ENCODE measurements around the gene SERPINB12.

SERPINB12 gene

GRCh38 chr18:63591725-63592124, 49.6 kb downstream of the SERPINB12 start:
- no peak overlapping the region for H3K4me3 ChIP-seq (ENCODE audit: low read depth, low read length)
- TF ChIP-seq, protein P1, sequence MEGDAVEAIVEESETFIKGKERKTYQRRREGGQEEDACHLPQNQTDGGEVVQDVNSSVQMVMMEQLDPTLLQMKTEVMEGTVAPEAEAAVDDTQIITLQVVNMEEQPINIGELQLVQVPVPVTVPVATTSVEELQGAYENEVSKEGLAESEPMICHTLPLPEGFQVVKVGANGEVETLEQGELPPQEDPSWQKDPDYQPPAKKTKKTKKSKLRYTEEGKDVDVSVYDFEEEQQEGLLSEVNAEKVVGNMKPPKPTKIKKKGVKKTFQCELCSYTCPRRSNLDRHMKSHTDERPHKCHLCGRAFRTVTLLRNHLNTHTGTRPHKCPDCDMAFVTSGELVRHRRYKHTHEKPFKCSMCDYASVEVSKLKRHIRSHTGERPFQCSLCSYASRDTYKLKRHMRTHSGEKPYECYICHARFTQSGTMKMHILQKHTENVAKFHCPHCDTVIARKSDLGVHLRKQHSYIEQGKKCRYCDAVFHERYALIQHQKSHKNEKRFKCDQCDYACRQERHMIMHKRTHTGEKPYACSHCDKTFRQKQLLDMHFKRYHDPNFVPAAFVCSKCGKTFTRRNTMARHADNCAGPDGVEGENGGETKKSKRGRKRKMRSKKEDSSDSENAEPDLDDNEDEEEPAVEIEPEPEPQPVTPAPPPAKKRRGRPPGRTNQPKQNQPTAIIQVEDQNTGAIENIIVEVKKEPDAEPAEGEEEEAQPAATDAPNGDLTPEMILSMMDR (IDR thresholded peaks at IDR 0.05; ENCODE audit: borderline replicate concordance, insufficient read depth, low read depth, low read length), result no peak

GRCh38 chr18:63592471-63592870, 50.3 kb downstream of the SERPINB12 start:
- TF ChIP-seq, protein P1 (IDR thresholded peaks at IDR 0.05; ENCODE audit: borderline replicate concordance, insufficient read depth, low read depth, low read length), result no peak
- H3K4me3 ChIP-seq (ENCODE audit: low read depth, low read length), result no peak overlapping the region

DNA sequence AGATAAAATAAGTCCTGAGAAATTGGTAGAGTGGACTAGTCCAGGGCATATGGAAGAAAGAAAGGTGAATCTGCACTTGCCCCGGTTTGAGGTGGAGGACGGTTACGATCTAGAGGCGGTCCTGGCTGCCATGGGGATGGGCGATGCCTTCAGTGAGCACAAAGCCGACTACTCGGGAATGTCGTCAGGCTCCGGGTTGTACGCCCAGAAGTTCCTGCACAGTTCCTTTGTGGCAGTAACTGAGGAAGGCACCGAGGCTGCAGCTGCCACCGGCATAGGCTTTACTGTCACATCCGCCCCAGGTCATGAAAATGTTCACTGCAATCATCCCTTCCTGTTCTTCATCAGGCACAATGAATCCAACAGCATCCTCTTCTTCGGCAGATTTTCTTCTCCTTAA, 54.8 kb downstream of the SERPINB12 start:
- H3K4me3 ChIP-seq (ENCODE audit: low read depth, low read length), result no peak overlapping the region
- TF ChIP-seq, protein P1 (IDR thresholded peaks at IDR 0.05; ENCODE audit: borderline replicate concordance, insufficient read depth, low read depth, low read length), result no peak

DNA sequence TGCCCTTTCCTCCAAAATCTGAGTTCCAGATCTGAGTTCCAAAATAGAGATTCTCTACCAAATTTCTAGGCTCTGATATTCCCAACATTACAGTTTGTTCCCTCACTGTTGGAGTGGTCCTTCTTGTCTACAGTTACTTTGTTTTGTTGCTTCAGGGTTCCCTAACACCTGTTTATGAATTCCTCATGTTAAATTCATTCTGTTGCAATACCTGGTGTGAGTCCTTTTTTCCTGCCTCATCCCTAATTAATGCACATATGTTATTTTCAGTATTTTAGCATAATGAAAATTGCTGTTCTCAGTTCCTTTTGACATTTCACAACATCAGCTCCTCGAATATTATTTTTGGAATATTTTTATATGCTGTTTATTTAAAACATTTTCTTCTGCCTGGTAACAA, 61.2 kb downstream of the SERPINB12 start:
- TF ChIP-seq, protein P1 (IDR thresholded peaks at IDR 0.05; ENCODE audit: borderline replicate concordance, insufficient read depth, low read depth, low read length), result no peak
- no peak overlapping the region for H3K4me3 ChIP-seq (ENCODE audit: low read depth, low read length)

DNA sequence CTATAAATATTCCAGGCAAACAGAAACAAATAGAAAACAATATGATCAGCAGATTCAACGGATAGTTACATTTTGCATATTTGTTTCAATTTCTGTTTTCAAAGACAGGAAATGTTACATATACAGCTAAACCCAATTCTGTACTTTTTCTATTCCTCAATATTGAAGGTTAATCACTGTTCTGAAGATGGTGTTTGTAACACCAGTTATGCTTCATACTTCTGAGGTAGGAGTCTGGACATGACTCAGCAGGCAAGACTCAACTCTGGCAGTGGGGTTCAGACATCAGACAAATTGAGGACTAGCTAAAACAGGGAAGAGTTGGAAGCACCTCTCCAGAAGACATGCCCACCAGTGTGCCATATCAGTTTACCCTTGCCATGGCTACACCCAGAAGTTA, 61.6 kb downstream of the SERPINB12 start:
- TF ChIP-seq, protein P1 (IDR thresholded peaks at IDR 0.05; ENCODE audit: borderline replicate concordance, insufficient read depth, low read depth, low read length), result no peak
- no peak overlapping the region for H3K4me3 ChIP-seq (ENCODE audit: low read depth, low read length)

GRCh38 chr18:63604791-63605567, 62.8 kb downstream of the SERPINB12 start:
- no peak overlapping the region for H3K4me3 ChIP-seq (ENCODE audit: low read depth, low read length)
- TF ChIP-seq, protein P1 (IDR thresholded peaks at IDR 0.05; ENCODE audit: borderline replicate concordance, insufficient read depth, low read depth, low read length), result no peak

GRCh38 chr18:63606526-63606925, 64.4 kb downstream of the SERPINB12 start:
- TF ChIP-seq, protein P1 (IDR thresholded peaks at IDR 0.05; ENCODE audit: borderline replicate concordance, insufficient read depth, low read depth, low read length), result no peak
- H3K4me3 ChIP-seq (ENCODE audit: low read depth, low read length), result no peak overlapping the region

Data from GM12875 (cell line).